GM12878 (cell line): ENCODE data around the gene GCFC2. TPM values are rescaled to one million over a fixed set of nuclear protein-coding genes. Genes with fewer than 3 reads are reported as not detected.
A peak's percentile ranks its signal among the peaks of the same experiment; 100 is the strongest.

ENCODE experiments used
- ATAC-seq: fragments of 200-7000 bp; cut with Tn5 transposase; 3 replicates; pipeline ENCODE4 v1.9.1; 2020; ENCODE audit warnings: mild to moderate bottlenecking, moderate library complexity
- BruUV-seq: library from RNA; stranded (reverse); fragments of 400-500 nt; replicated peaks from 2 replicates; lab custom pipeline; 2021; lab: Mats Ljungman, UMichigan
- CTCF ChIA-PET: fragments of 300-600 bp; sonication (Branson Sonifier 250); formaldehyde crosslinking; extraction: SDS; loops from one replicate; lab custom pipeline; 2021; ENCODE audit warnings: inconsistent platforms; lab: Yijun Ruan, JAX
- POLR2A ChIA-PET: fragments of 350-600 bp; formaldehyde crosslinking; extraction: SDS; loops from one replicate; lab custom pipeline; 2021; ENCODE audit warnings: inconsistent platforms; lab: Charles Lee
- RAD21 ChIA-PET: fragments of 300-600 bp; sonication (Branson Sonifier 250); formaldehyde crosslinking; loops from one replicate; lab custom pipeline; 2023; ENCODE audit warnings: antibody characterized with exemption; ENCODE audit not compliant: unreplicated experiment; lab: Charles Lee
- SMC1A ChIA-PET: fragments of 300-600 bp; sonication (Branson Sonifier 250); formaldehyde crosslinking; loops from one replicate; lab custom pipeline; 2023; ENCODE audit not compliant: unreplicated experiment, uncharacterized antibody; lab: Charles Lee
- DNase-seq: peaks from one replicate; pipeline ENCODE4 v3.0.0-alpha.2; 2011; ENCODE audit warnings: low read depth, low spot score
- FAIRE-seq: peaks from 3 replicates; lab custom pipeline; 2011; peaks lifted over from hg19 to GRCh38; lab: Jason Lieb, UNC
- H2AFZ ChIP-seq: 2 replicates; pipeline ENCODE4 v1.6.0; 2011; ENCODE audit warnings: low read depth, low read length, control low read depth; ENCODE audit not compliant: control insufficient read depth
- H3K27ac ChIP-seq: 2 replicates; pipeline ENCODE4 v1.5.1; 2011; ENCODE audit warnings: control low read depth; ENCODE audit not compliant: control insufficient read depth, insufficient read depth
- H3K27me3 ChIP-seq, 2 experiments: replicated peaks in 1 of 2; 2 replicates each; pipeline versions ENCODE4 v1.6.0 to v1.6.1; 2011; ENCODE audit warnings: low read length in 1 of 2; ENCODE audit not compliant: control insufficient read depth in 2 of 2, insufficient read depth in 2 of 2
- H3K36me3 ChIP-seq, 2 experiments: 2 replicates each; pipeline ENCODE4 v1.5.1; 2011; ENCODE audit warnings: low read length in 1 of 2; ENCODE audit not compliant: control insufficient read depth in 2 of 2, insufficient read depth in 2 of 2
- H3K4me1 ChIP-seq: 2 replicates; pipeline ENCODE4 v1.6.1; 2011; ENCODE audit warnings: mild to moderate bottlenecking, low read length, moderate library complexity, mixed read lengths; ENCODE audit not compliant: control insufficient read depth, insufficient read depth
- H3K4me2 ChIP-seq: 2 replicates; pipeline ENCODE4 v1.6.0; 2011; ENCODE audit warnings: control low read depth; ENCODE audit not compliant: control insufficient read depth, insufficient read depth
- H3K4me3 ChIP-seq: fragments of 200-600 bp; sonication (generic); 2 replicates; pipeline ENCODE4 v1.5.1; 2016
- H3K79me2 ChIP-seq: 2 replicates; pipeline ENCODE4 v1.6.0; 2011; ENCODE audit warnings: low read length; ENCODE audit not compliant: control insufficient read depth, insufficient read depth
- H3K9ac ChIP-seq: 2 replicates; pipeline ENCODE4 v1.8.0; 2011; ENCODE audit warnings: low read length, control low read depth, mixed read lengths; ENCODE audit not compliant: control insufficient read depth, insufficient read depth
- H3K9me3 ChIP-seq: replicated peaks from 3 replicates; pipeline ENCODE4 v1.5.1; 2011; ENCODE audit warnings: mild to moderate bottlenecking, low read length; ENCODE audit not compliant: control insufficient read depth, insufficient read depth
- H4K20me1 ChIP-seq: 2 replicates; pipeline ENCODE4 v1.6.0; 2011; ENCODE audit not compliant: control insufficient read depth, insufficient read depth
- BACH1 ChIP-seq: fragments of 450-650 bp; IDR thresholded peaks from 2 replicates; pipeline ENCODE4 v1.6.1; 2017; ENCODE audit warnings: mild to moderate bottlenecking, borderline replicate concordance
- BCL3 ChIP-seq: IDR thresholded peaks from 2 replicates; pipeline ENCODE4 v1.6.1; 2011; ENCODE audit warnings: borderline replicate concordance, low read depth, mild to moderate bottlenecking, moderate library complexity, low read length; ENCODE audit not compliant: insufficient read depth, poor library complexity, severe bottlenecking
- NFYA ChIP-seq: IDR thresholded peaks from 2 replicates; pipeline ENCODE4 v1.6.1; 2011; ENCODE audit warnings: low read depth, mild to moderate bottlenecking, low read length, improper control_type of control experiment, borderline replicate concordance
- POLR2A ChIP-seq: IDR thresholded peaks from 2 replicates; pipeline ENCODE4 v1.6.1; 2011; ENCODE audit warnings: low read depth, mild to moderate bottlenecking, low read length
- SPI1 ChIP-seq: IDR thresholded peaks from 2 replicates; pipeline ENCODE4 v1.6.1; 2011; ENCODE audit warnings: low read depth, mild to moderate bottlenecking, low read length, moderate library complexity, borderline replicate concordance; ENCODE audit not compliant: insufficient read depth
- WGBS: methylation state at CpG from one replicate; pipeline ENCODE4 v1.1.6; 2016; ENCODE audit warnings: low lambda C conversion rate; ENCODE audit not compliant: insufficient replicate concordance, insufficient coverage; ENCODE audit errors: missing lambda C conversion rate; 5-methylcytosine and 5-hydroxymethylcytosine counted together
- in situ Hi-C: fragments of 300-500 bp; cut with MboI; formaldehyde crosslinking; loops from 9 replicates; pipeline ENCODE4 v1.14.3; 2018; ENCODE audit warnings: mixed read lengths
- intact Hi-C: fragments of 100-400 bp; cut with micrococcal nuclease; formaldehyde crosslinking; loops from one replicate; pipeline ENCODE4 v1.14.2; 2022; ENCODE audit not compliant: unreplicated experiment
- polyA plus RNA-seq, 11 experiments: library from polyadenylated mRNA; depleted of rRNA in 4 of 11; unstranded in 6 of 11; stranded (reverse) in 5 of 11; fragments of >200 nt; fragmentation: Nextera tagmentation in 4 of 11; fragmentation: Illumina TruSeq in 1 of 11; extraction: Ambion mirVana in 4 of 11; extraction: Trizol in 1 of 11; gene quantifications; 1 replicate in 1 of 11; 2 replicates in 10 of 11; pipeline versions ENCODE4 v1.2.1 to v1.2.3, GENCODE V29; 2011 to 2016; ENCODE audit warnings: inconsistent platforms in 2 of 11, missing spikeins in 2 of 11, low read depth in 1 of 11
- total RNA-seq, 4 experiments: library from RNA; depleted of rRNA in 3 of 4; stranded (reverse); fragments of >200 nt in 3 of 4; fragmentation: Illumina TruSeq in 1 of 4; extraction: Trizol in 1 of 4; gene quantifications; 2 replicates each; pipeline versions ENCODE4 v1.2.1 to v1.2.3, GENCODE V29; 2013 to 2021

GCFC2 gene
- total and polyA plus RNA-seq, 10 of the 15 experiments (the other 5 are each of a cell fraction or from before 2014, with no cell fraction given): 15.5 to 36.5 (median 27.4) TPM

GRCh38 chr2:75622500-75622899 lies 88.2 kb downstream of the GCFC2 start (continued):
- TF ChIP-seq BCL3: no peak
- no peak for TF ChIP-seq NFYA
- TF ChIP-seq BACH1: no peak

- H4K20me1 ChIP-seq: no peaks in the 10 kb centered on the region
- TF ChIP-seq SPI1 (peak; percentile 23; the same call in 1 of the 2 replicates), POLR2A (no peak)
- H3K79me2 ChIP-seq: no peaks in the 10 kb centered on the region
- no peak for ATAC-seq
- H3K27ac ChIP-seq: no peak overlapping the region
- no TSS peak for BruUV-seq
- SMC1A ChIA-PET: interaction anchor here (1.2 to 1.6 kb wide), 3 partner anchors 11 to 19 kb away, joined by 3 to 4 read pairs (median 3); no protein-coding TSS in a partner anchor
- peaks cover 0 to 2% of the 10 kb centered on the region in 2 experiments; a peak in 2 of 4 replicates for H3K27me3 ChIP-seq
- no peak for FAIRE-seq
- intact Hi-C loops (loop anchor here (10.0 kb wide), 1 partner anchor 926 kb away; no protein-coding TSS in a partner anchor), in situ Hi-C loops (no loop called here)
- no peak overlapping the region for H3K4me3 ChIP-seq
- no peak overlapping the region for H3K9ac ChIP-seq
- RAD21 ChIA-PET: interaction anchor here (2.1 kb wide), 1 partner anchor 13 kb away, joined by 5 read pairs; no protein-coding TSS in a partner anchor
- no peak overlapping the region for H3K4me2 ChIP-seq
- H3K4me1 ChIP-seq: no peaks in the 10 kb centered on the region
- no peaks in the 10 kb centered on the region; the same call in 2 of the 3 replicates for H3K9me3 ChIP-seq
- POLR2A ChIA-PET: no interaction called here
- 0% methylated on average over 4 of the region's 4 CpGs for WGBS
- H3K36me3 ChIP-seq: no peaks in the 10 kb centered on the region
- DNase-seq: no peak
- CTCF ChIA-PET: interaction anchor here (0.6 to 4.2 kb wide), 3 partner anchors 12 to 201 kb away, joined by 3 to 24 read pairs (median 4); no protein-coding TSS in a partner anchor
- H2AFZ ChIP-seq: no peak overlapping the region
These were observed 89.5 kb downstream of the GCFC2 start for GRCh38 chr2:75621228-75621627.
